Measurements from ENCODE around the gene CHMP4A.

CHMP4A gene

DNA sequence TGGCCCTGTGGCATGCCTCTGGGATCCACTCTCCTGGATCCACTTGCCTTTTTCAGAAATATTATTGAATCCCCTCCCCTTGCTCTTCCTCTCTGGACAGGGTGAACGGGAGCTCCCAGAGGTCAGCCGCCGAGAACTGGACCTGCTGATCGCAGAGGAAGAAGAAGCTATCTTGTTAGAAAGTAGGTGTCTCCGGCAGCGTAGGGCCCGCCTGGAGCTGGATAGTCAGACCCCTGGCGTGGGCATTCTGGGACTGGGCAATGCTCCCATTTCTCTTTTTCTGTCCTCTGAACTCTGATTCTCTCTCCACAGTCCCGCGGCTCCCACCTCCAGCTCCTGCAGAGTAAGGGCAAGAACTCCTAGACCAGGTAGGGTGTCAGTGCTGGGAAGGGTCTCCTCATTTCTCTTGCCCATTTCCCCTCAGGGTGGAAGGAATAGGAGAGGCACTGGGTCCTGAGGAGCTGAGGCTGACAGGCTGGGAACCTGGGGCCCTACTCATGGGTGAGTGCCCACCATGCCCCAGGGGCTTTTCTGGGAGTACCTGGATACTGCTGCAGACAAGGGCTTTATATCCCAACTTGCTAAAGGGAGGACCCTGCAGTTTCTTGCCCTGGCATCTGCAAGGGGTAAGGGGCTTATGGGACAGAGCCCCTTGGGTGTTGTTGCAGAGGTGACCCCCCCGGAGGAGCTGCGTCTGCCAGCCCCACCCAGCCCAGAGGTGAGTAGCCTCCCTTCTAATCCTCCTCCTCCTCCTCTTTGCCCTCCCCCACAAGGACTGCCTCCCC lies 36.1 kb downstream of the CHMP4A start:
- no peak for DNase-seq

DNA sequence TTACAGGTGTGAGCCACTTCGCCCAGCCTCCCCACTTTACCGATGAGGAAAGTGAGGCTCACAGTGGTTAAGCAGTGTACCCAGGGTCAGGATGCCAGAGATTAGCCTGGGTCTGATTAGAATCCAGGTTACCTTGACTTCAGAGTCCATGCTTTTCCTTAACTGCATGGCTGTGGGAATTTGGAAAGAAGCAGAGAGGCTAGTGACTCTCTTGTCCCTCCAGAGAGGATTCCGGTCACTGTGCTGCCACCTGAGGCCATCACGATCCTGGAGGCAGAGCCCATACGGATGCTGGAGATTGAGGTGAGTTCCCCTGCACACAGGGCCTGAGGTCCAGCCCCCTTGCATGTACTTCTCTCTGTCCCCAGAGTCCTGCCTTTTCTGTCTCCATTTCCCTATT lies 36.7 kb downstream of the CHMP4A start:
- DNase-seq: no peak

GRCh38 chr14:24172871-24173281 lies 40.4 kb downstream of the CHMP4A start:
- no peak for DNase-seq

DNA sequence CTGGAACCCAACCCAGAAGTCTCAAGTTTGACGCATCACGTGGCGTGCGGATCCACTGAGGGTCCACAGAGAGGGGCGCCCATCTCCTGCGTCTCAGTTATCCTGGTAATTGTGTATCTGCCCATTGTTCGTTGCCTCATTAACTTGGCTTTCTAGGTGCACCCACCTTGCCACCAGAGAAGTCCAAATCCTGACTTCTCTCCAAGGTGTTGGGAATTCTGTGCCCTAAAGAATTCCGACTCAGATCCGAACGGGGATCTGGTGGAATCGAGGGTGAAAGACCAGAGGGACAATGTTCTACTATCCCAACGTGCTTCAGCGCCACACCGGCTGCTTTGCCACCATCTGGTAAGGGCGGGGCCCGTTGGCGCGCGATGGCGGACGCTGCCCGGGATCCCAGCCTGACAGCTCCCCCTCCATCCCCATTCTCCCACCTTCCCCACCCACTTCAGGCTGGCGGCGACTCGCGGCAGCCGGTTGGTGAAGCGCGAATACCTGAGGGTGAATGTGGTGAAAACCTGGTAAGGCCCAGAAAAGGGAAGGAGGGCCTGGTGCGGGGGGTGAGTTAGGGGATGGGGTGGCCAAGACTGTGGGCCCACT lies 40.9 kb downstream of the CHMP4A start:
- DNase-seq: no peak

GRCh38 chr14:24171422-24172260 lies 41.6 kb downstream of the CHMP4A start, which contains the start of gene REC8:
REC8 (plus strand) TSS chr14:24172080; CDS start chr14:24172553, 473 bp downstream.
- DNase-seq: peak; percentile 63 to 82

DNA sequence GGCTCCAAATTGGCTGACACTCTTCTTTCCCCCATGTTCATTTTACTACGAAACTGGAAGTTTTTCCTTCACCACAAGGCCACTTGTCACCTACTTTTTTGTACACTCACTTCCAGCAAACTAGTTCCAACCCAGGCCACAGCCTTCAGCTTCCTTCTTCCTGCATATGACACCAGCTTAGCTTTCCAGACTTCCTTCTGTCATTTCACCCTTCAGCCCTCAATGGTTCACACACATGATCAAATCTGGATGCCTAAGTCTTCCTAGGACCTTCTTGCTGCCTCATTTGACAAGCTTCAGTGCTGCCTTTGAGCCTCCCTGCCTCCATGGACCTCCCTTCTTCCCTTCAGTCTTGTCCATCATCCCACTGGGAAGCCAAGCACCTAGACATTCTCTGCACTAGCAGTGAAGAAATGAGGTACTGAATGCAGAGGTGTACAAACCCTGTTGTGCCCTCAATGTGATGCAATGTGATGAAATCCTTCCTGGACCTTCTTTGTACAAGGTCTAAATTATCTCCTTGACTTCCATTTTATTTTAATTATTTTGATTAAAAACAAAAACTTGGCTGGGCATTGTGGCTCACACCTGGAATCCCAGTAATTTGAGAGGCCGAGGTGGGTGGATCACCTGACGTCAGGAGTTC lies 45.7 kb downstream of the CHMP4A start:
- peak in 1 of 2 experiments; percentile 28 for DNase-seq

- DNase-seq: no peak
Observed at GRCh38 chr14:24165785-24166184, 47.5 kb downstream of the CHMP4A start.

- no peak for DNase-seq
Observed at GRCh38 chr14:24164518-24164991, 48.7 kb downstream of the CHMP4A start.

DNA sequence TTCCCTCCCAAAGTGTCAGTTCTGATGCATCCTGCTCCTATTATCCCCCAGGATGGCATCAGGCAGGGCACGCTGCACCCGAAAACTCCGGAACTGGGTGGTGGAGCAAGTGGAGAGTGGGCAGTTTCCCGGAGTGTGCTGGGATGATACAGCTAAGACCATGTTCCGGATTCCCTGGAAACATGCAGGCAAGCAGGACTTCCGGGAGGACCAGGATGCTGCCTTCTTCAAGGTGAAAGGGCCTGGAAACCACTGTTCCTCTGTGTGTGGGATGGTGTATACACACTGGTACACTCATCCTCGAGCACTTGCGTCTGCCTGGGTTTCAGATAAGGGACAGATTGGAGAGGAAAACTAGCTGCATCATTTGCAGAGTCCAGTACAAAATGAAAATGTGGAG lies 51.2 kb downstream of the CHMP4A start:
- no peak for DNase-seq

DNA sequence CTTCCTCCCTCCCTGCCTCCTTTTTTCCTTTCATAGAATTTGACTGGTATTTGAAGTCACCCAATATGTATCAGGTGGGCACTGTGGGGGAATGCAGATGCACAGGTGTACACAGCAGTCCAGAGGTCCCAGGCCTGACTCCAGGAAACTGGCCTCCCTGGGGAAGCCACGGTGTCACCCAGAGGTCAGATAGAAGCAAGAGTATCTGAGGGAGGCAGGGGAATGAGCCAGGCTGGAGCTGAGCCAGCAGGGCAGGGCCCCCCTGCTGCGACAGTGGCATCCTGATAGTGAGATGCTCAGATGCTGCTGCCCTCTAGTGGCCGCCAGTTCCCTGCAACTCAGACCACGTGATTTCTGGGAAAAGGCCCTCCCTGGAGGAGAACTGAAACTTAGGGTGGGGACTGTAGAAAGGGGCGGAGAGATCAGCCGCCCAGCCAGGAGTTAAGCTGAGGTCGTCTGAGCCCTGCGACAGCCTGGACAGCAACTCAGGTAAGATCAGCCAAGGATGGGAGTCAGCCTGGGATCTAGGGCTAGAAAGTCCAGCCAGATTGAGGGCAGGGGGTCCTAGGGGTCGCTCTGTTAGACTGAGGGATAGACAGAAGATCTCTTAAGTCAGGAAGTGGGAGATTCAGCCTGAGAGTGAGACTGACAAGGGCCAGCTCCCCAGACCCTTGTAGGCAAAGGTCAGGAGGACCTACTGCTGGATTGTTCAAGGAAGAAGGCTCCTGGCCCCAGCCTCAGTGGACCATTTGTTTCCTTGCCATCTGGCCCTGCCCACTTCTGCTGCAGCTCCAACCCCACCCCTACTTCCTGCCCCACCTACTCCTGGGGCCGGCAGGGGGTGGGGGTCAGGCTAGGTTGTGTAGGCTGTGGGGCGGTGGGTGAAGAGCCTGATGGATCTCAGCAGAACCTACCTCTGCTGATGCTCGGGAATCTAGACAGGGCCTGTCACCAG lies 52.2 kb downstream of the CHMP4A start, which contains the start of gene IRF9:
Gene IRF9 (plus strand): TSS at position 416 of the 955 bp plus-strand sequence. CDS start 880 bp downstream, outside the sequence.
- peak; percentile 58 to 74 for DNase-seq

DNA sequence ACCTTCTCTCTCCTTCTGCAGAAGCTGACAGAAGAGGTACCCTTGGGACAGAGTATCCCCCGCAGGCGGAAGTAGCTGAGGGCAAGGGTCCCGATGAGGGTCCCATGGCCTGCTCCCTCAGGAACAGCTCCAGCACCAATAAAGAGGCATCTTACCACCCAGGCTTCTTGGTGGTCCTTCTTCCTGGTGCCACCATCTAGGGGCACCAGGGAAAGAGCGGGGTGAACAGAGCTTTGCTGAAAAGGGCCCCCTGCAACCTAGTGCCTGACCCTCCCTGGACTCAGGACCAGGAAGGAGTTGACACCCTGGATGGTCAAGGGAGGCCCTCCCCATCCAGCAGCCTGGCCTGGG lies 52.8 kb downstream of the CHMP4A start:
- DNase-seq: no peak

GRCh38 chr14:24159777-24160498 lies 53.4 kb downstream of the CHMP4A start:
- no peak for DNase-seq

All from NCI-H1930 (cell line).